Prostate gland (tissue), 2 donors: Measurements from ENCODE around the gene DAPK1.

ENCODE experiments used
- POLR2A ChIP-seq: fragments of 450-650 bp; IDR thresholded peaks from one replicate; pipeline ENCODE4 v1.6.1; 2016; ENCODE audit warnings: antibody characterized with exemption, mild to moderate bottlenecking
- POLR2AphosphoS5 ChIP-seq: sonication (generic); formaldehyde crosslinking; IDR thresholded peaks from one replicate; pipeline ENCODE4 v1.6.1; 2017; ENCODE audit warnings: antibody characterized with exemption
- TF ChIP-seq, protein P1 (sequence below), 4 experiments: fragments of 200-600 bp in 2 of 4; fragments of 450-650 bp in 2 of 4; sonication (generic) in 2 of 4; IDR thresholded peaks; 1 replicate in 3 of 4; 2 replicates in 1 of 4; pipeline ENCODE4 v1.5.1; 2016 to 2019; ENCODE audit warnings: antibody characterized with exemption in 4 of 4, mild to moderate bottlenecking in 2 of 4, moderate library complexity in 2 of 4

DNA sequence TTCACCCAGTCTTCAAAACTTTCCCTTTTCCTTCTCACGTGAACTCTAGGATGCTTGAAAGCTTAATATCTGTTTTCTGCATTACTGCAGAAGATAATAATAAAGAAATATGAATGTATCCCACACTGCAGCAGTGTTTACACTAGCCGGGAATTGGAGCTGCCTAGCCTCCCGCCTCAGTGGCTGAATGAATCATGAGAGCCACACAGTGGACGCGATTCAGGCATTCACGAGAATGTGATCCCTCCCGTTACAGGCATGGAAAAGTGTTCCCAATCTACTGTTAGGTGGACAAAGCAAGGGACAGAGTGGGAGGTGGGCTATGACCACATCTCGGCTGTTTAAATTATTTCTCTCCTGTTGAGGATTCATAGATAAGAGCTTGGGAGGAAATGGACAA is 158.8 kb downstream of the DAPK1 start:
- no peak for TF ChIP-seq POLR2A
- TF ChIP-seq, protein P1, sequence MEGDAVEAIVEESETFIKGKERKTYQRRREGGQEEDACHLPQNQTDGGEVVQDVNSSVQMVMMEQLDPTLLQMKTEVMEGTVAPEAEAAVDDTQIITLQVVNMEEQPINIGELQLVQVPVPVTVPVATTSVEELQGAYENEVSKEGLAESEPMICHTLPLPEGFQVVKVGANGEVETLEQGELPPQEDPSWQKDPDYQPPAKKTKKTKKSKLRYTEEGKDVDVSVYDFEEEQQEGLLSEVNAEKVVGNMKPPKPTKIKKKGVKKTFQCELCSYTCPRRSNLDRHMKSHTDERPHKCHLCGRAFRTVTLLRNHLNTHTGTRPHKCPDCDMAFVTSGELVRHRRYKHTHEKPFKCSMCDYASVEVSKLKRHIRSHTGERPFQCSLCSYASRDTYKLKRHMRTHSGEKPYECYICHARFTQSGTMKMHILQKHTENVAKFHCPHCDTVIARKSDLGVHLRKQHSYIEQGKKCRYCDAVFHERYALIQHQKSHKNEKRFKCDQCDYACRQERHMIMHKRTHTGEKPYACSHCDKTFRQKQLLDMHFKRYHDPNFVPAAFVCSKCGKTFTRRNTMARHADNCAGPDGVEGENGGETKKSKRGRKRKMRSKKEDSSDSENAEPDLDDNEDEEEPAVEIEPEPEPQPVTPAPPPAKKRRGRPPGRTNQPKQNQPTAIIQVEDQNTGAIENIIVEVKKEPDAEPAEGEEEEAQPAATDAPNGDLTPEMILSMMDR (IDR thresholded peaks at IDR 0.05), result no peak
- no peak for TF ChIP-seq POLR2AphosphoS5
